ENCODE data around the gene SLC22A9.

GRCh38 chr11:63337070-63337469 lies 32.5 kb upstream of the SLC22A9 start:
- TF ChIP-seq CTCF (IDR thresholded peaks at IDR 0.05) (no peak), POLR2A (IDR thresholded peaks at IDR 0.05) (no peak)
